Stimulated activated CD4-positive, alpha-beta T cell treated with anti-CD3 and anti-CD28 coated beads, Interleukin-4, amount 100 ng/mL, for 48 hours (primary cell): ENCODE measurements around the gene NHLRC1.

Experiments used
- DNase-seq, 2 donors: peaks; one replicate each; pipeline ENCODE4 v3.0.0-alpha.2; 2020; ENCODE audit warnings: low read depth in 2 of 2

NHLRC1 gene

GRCh38 chr6:18139935-18140621, 17.6 kb upstream of the NHLRC1 start:
- no peak for DNase-seq

DNA sequence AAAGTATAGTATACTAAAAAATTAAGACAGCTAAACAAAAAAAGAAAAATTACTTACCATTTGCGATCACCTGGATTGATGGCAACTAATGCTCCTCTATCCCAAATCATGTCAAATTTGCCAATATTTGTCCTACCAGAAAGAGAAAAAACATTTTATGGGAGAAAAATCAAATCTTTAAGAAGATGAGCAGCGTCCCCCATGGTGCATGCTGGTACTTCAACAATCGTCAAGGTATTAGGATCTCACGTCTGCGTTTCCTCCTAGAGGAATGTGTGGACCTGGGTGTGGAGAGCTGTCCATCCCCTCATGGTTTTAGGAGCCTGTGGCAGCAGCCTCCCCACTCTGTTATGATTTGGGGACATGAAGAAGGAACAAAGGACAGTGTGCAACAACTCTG, 16.4 kb upstream of the NHLRC1 start:
- DNase-seq, result no peak

- DNase-seq, result no peak
These were observed 13.8 kb upstream of the NHLRC1 start for GRCh38 chr6:18136260-18136659.

- DNase-seq, result no peak
These were observed 12.7 kb upstream of the NHLRC1 start for GRCh38 chr6:18135171-18135570.

- no peak for DNase-seq
These were observed 9.9 kb upstream of the NHLRC1 start for GRCh38 chr6:18132346-18132745.

- no peak for DNase-seq
These were observed 3.6 kb upstream of the NHLRC1 start for GRCh38 chr6:18126121-18126520.

DNA sequence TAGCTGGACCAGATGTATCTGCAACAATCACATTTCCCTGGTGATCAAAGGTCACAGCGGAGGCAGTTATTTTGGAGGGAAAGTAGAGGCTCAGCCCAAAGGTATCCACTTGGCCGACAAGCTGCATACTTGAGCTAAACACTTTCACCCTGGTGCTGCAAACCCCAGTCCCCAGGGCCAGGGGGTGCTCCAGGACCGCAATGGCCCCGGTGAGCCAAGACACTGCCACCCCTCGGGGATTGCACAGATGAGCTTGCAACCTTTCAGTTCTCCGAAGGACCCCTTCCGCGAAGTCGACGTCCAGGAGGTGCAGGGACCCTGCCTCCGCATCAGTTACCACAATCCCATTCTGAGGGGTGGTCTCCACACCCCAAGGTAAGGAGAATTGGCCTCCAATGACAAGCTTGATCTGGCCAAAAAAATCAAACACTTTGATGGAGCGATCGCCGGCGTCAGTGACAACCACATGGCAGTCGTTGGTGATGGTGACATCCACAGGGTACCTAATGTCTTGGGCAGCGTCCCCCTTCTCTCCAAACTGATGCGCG, 823 bp downstream of the NHLRC1 start:
- DNase-seq, result no peak

DNA sequence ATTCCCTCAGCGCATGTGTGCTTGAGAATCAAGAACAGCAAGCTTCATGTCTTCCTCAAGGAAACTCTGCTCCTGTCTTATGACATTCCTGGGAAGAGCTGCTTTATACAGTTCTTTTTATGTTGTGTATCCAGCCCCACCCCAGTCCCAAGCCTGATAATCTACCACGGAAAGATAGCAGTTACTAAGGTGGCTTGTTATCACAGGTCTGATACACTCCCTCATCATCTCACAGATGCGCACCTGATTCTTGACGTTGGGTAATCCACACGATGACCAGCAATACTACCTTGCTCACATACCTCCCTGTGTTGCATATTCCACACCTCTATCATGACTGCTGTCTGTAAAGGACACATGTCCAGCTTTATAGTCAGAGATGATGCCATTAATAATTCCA, 3.2 kb downstream of the NHLRC1 start:
- no peak for DNase-seq

- DNase-seq, result no peak
These were observed 4.1 kb downstream of the NHLRC1 start for GRCh38 chr6:18118330-18118729.

- no peak for DNase-seq
These were observed 5.3 kb downstream of the NHLRC1 start for GRCh38 chr6:18117136-18117535.

DNA sequence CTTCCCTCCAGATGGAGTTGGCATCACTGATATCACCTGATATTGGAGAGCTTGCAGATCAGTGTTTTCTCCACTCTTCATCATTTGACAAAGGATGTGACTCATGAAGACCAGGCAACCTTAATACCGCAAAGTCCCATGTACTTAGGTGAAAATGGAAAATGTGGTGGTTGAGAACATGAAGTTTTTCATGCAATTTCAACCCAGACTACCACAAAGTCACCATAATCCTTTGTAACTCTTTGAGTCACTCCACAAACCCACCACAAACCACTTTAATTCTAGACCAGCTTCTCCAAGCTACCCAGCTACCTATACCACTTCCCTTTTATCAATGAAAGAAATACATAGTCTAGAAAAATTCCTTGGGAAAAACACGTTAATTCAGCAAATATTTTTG, 7.1 kb downstream of the NHLRC1 start:
- peak in 1 of 2 donors; percentile 4 for DNase-seq

DNA sequence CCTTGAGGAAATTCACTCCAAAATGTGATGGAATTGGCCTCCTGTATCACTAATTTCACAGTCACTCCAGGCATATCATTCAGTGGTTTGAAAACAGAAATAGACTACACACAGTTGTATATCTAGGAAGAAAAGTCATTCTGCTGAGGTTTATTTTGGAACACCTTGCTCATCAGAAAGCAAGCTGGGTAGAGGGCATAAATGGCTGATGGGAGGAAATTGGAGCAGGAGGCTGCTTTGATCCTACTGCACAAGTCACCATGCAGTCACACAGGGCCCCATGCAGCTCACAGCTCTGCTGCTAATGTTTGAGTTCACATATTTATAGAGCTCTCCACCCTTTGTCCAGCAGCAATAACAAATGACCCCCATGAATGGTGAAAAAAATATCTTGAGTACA, 12.3 kb downstream of the NHLRC1 start:
- no peak for DNase-seq

- no peak for DNase-seq
These were observed 15.4 kb downstream of the NHLRC1 start for GRCh38 chr6:18107061-18107460.

DNA sequence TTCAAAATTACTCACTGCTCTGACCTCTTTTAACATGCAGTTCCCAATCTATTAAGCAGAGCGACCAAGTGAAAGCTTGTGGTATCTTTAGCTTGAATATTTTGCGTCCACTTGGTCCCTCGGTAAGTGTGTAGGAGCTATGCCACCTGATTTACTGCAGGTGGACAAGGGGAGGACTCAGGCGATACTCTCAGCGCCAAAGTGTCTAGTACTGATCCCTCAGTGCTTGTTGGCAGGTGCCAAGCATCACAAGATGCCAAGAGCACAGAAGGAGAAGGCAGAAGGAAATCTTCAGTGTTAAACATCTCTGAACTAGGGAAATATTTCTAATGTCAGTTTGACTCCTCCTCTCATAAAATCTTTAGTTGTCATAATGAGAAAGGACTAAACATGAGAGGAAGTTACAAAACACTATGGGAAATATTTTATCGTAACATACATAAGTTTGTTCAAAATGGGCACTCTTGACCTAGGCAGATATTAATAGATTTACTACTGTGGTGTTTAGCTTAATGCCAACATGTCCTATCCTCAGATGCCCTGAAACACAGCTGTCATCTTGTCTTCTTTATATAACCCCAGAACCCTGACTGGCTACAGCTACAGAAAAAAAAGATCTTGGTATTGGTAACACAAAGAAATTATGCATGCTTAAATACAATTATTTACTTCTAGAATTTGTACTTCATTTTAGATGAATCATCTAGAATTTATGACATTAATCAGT, 19.5 kb downstream of the NHLRC1 start:
- DNase-seq, result no peak

GRCh38 chr6:18101873-18102272, 20.6 kb downstream of the NHLRC1 start:
- no peak for DNase-seq

- DNase-seq, result no peak
These were observed 21.2 kb downstream of the NHLRC1 start for GRCh38 chr6:18101271-18101670.

- no peak for DNase-seq
These were observed 22.2 kb downstream of the NHLRC1 start for GRCh38 chr6:18100296-18100695.

DNA sequence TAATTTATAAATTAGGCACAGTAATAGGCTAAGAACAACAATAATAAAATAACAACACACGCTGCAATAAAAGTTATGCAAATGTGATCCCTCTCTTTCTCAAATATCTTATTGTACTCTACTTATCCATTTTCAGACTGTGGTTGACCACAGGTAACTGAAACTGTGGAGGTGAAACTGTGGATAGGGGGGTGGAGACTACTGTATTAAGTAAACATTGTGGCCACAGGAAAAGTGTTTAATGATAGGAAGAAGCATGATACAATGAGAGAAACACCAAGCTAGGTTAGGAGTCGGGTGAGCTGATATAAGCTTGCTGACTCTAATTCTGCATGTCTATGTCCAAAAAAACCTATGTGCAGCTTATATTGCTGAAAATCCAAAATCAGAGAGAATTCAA, 23.0 kb downstream of the NHLRC1 start:
- DNase-seq, result no peak

GRCh38 chr6:18096423-18096822, 26.1 kb downstream of the NHLRC1 start:
- no peak for DNase-seq

- no peak for DNase-seq
These were observed 31.1 kb downstream of the NHLRC1 start for GRCh38 chr6:18091382-18091781.

DNA sequence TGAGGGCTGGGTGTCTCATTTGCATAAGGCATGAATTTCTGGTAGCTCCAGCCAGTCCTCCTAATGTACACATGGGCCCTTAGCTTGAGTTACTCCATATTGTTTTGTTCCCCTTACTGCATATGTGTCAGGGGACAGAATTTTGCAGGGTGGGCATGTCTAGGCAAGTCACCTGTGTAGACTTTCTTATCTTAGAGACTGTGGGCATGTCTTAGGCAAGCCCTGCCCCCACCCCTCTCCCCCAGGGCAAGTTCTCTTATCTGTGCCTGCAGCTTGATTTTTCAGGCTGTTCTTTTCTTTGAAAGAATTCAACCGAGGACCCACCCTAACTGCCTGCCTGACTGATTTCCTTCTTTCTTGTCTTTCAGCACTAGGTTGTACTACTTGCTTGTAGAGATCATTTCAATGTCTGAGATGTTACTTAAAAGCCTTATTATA, 32.1 kb downstream of the NHLRC1 start:
- no peak for DNase-seq

GRCh38 chr6:18088419-18089296, 33.8 kb downstream of the NHLRC1 start:
- no peak for DNase-seq
